Suprapubic skin (tissue), 4 donors: ENCODE data around the gene XYLT1. TPM values are rescaled to one million over a fixed set of nuclear protein-coding genes. Genes with fewer than 3 reads are reported as not detected.

ENCODE experiments used
- DNase-seq, 2 donors: peaks; one replicate each; pipeline ENCODE4 v3.0.0-alpha.2; 2019; ENCODE audit warnings: low spot score in 2 of 2
- H3K27ac ChIP-seq: fragments of 200-600 bp; sonication (generic); one replicate; pipeline ENCODE4 v1.5.1; 2019
- H3K27me3 ChIP-seq: fragments of 200-600 bp; sonication (generic); one replicate; pipeline ENCODE4 v1.5.1; 2019
- H3K36me3 ChIP-seq: fragments of 200-600 bp; sonication (generic); one replicate; pipeline ENCODE4 v1.5.1; 2019
- H3K4me1 ChIP-seq: fragments of 200-600 bp; sonication (generic); one replicate; pipeline ENCODE4 v1.5.1; 2019
- H3K4me3 ChIP-seq: fragments of 200-600 bp; sonication (generic); one replicate; pipeline ENCODE4 v1.5.1; 2019; ENCODE audit warnings: mild to moderate bottlenecking
- H3K9me3 ChIP-seq: fragments of 200-600 bp; sonication (generic); one replicate; pipeline ENCODE4 v1.5.1; 2019
- EP300 ChIP-seq: sonication (generic); formaldehyde crosslinking; IDR thresholded peaks from one replicate; pipeline ENCODE4 v1.6.1; 2017; ENCODE audit warnings: antibody characterized with exemption
- POLR2A ChIP-seq, 2 donors: fragments of 450-650 bp; IDR thresholded peaks; one replicate each; pipeline ENCODE4 v1.6.1; 2017; ENCODE audit warnings: antibody characterized with exemption in 2 of 2, mild to moderate bottlenecking in 2 of 2, moderate library complexity in 2 of 2
- POLR2AphosphoS5 ChIP-seq, 3 donors: sonication (generic); formaldehyde crosslinking; IDR thresholded peaks; one replicate each; pipeline ENCODE4 v1.6.1; 2017; ENCODE audit warnings: antibody characterized with exemption in 3 of 3
- WGBS: methylation state at CpG from one replicate; pipeline ENCODE4 v1.1.5; 2018; 5-methylcytosine and 5-hydroxymethylcytosine counted together
- total RNA-seq, 4 donors: library from RNA; depleted of rRNA; stranded (reverse); fragments of >200 nt; gene quantifications; one replicate each; pipeline ENCODE4 v1.1.0, GENCODE V29; 2016
- TF ChIP-seq, protein P1 (sequence below), 2 donors: fragments of 200-600 bp in 1 of 2; fragments of 450-650 bp in 1 of 2; sonication (generic) in 1 of 2; IDR thresholded peaks; one replicate each; pipeline ENCODE4 v1.5.1; 2016 to 2019; ENCODE audit warnings: antibody characterized with exemption in 2 of 2, mild to moderate bottlenecking in 1 of 2, moderate library complexity in 1 of 2

XYLT1 gene
- total RNA-seq, 4 donors from 2014 or later: 23.5 to 30.6 (median 25.7) TPM

DNA sequence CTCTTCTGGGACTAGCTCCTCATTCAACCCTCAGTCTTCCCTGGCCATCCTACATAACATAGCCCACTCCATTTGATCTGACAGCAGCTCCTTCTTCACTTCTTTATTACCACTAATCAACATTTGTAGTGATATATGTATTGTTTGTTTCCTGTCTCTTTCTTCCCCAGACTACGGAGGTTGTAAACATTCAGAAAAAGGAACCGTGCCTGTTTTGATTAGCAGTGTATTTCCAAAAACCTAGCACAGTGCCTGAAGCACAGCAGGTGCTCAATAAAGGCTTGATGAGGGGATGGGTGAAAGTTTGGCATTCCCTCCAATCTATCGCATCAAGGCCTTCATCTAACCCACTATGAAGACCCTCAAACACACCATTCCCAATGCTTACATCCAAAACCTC lies 150.8 kb downstream of the XYLT1 start:
- Histone ChIP-seq H3K4me1 (peaks cover 10% of the 10 kb centered on the region), H3K36me3 (no peaks in the 10 kb centered on the region), H3K9me3 (no peaks in the 10 kb centered on the region), H3K27me3 (no peaks in the 10 kb centered on the region), H3K4me3 (no peak overlapping the region), H3K27ac (no peak overlapping the region)
- WGBS: 73% methylated on average over 3 of the region's 3 CpGs
- TF ChIP-seq POLR2A (IDR thresholded peaks at IDR 0.05) (no peak), POLR2AphosphoS5 (IDR thresholded peaks at IDR 0.05) (no peak), EP300 (no peak)
- TF ChIP-seq, protein P1, sequence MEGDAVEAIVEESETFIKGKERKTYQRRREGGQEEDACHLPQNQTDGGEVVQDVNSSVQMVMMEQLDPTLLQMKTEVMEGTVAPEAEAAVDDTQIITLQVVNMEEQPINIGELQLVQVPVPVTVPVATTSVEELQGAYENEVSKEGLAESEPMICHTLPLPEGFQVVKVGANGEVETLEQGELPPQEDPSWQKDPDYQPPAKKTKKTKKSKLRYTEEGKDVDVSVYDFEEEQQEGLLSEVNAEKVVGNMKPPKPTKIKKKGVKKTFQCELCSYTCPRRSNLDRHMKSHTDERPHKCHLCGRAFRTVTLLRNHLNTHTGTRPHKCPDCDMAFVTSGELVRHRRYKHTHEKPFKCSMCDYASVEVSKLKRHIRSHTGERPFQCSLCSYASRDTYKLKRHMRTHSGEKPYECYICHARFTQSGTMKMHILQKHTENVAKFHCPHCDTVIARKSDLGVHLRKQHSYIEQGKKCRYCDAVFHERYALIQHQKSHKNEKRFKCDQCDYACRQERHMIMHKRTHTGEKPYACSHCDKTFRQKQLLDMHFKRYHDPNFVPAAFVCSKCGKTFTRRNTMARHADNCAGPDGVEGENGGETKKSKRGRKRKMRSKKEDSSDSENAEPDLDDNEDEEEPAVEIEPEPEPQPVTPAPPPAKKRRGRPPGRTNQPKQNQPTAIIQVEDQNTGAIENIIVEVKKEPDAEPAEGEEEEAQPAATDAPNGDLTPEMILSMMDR (IDR thresholded peaks at IDR 0.05): no peak
- DNase-seq: no peak

DNA sequence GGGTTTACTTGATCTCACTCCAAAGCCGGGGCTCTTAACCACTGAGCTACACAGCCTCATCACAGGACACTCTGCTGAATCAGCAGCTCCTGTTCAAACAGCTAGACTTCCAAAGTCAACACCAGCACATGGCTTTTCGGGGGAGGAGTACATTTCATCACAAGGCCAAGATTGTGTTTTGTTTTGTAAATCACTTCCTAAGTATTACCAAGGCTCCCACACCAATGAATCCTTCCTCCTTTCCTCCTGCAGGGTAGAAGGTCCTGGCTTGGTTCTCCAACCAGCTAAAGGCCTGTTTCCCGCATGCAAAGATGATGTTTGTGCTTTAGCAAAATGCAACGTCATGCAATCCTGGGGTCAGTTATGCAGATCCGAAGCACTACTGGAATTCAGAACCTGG lies 152.5 kb downstream of the XYLT1 start:
- no peak overlapping the region for H3K27ac ChIP-seq

DNA sequence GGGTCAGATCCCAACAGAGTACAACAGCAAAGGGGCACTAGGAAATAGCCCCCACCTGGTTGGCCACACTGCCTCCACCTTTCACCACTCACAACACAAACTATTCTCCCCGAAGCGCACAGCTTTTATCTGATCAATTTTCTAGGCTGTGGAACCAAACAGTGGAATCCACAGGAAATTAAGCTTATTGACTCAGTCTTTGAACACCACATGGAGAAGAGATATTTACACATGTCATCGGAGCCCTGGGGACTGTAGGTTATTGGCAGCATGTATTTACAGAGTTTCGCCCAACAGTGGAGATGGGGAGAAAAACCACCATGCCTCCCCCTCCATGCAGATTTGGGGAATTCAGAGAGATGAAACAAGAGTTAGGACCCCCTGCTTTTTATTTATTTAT lies 154.8 kb downstream of the XYLT1 start:
- TF ChIP-seq EP300 (no peak), POLR2A (IDR thresholded peaks at IDR 0.05) (no peak), POLR2AphosphoS5 (IDR thresholded peaks at IDR 0.05) (no peak)
- TF ChIP-seq, protein P1 (IDR thresholded peaks at IDR 0.05): no peak
- H3K36me3 ChIP-seq: no peaks in the 10 kb centered on the region
- 87% methylated on average over 4 of the region's 4 CpGs for WGBS
- DNase-seq: no peak
- H3K4me1 ChIP-seq: peaks cover 25% of the 10 kb centered on the region
- H3K27ac ChIP-seq: no peak overlapping the region
- H3K4me3 ChIP-seq: no peak overlapping the region
- H3K27me3 ChIP-seq: no peaks in the 10 kb centered on the region
- no peaks in the 10 kb centered on the region for H3K9me3 ChIP-seq

More for the DNA sequence above, 152.5 kb downstream of the XYLT1 start:
- no peaks in the 10 kb centered on the region for H3K27me3 ChIP-seq
- H3K9me3 ChIP-seq: no peaks in the 10 kb centered on the region
- H3K4me3 ChIP-seq: no peak overlapping the region
- TF ChIP-seq EP300 (no peak), POLR2AphosphoS5 (IDR thresholded peaks at IDR 0.05) (no peak)
- TF ChIP-seq, protein P1 (IDR thresholded peaks at IDR 0.05): no peak
- peaks cover 18% of the 10 kb centered on the region for H3K4me1 ChIP-seq
- no peaks in the 10 kb centered on the region for H3K36me3 ChIP-seq
- 70% methylated on average over 5 of the region's 5 CpGs for WGBS
- DNase-seq: no peak

DNA sequence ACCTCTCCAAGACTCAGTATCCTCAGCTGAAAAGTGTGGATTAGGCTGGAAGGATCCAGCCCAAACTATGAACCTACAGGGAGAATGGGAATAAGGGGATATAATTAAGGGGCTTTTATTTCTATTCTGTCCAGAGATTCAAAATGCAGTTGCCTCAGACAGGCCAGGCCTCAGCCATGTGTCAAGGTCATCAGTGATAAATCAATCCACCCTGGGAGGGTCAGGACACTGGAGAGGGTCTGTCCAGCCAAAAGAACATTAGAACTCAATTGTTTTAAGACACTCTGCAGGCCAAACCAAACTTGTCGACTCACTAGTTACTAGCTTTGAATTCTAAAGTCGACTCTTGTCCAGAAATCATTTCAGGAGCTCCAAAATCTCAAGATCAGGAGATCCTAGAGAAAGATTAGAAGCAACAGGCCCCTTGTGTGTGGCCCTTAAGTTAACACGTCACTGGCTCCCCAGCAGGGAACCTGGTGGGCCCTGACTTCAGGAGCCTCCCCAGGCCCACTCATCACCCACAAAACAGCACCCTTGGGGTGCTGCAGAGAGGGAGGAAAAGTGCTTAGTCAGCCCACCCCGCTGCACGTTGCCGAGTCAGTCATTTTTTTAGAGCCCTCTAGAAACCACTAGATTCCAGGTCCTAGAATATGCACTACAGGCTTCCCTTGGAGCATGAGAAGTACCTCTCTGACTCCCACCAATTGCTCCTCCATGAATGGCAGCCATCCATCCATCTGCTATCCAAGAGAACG lies 156.8 kb downstream of the XYLT1 start:
- Histone ChIP-seq H3K4me1 (peaks cover 25% of the 10 kb centered on the region), H3K27me3 (no peaks in the 10 kb centered on the region), H3K4me3 (no peak overlapping the region), H3K9me3 (no peaks in the 10 kb centered on the region), H3K27ac (peak overlapping the region; percentile 78), H3K36me3 (no peaks in the 10 kb centered on the region)
- DNase-seq: no peak
- TF ChIP-seq, protein P1 (IDR thresholded peaks at IDR 0.05): no peak
- TF ChIP-seq POLR2A (IDR thresholded peaks at IDR 0.05) (no peak), POLR2AphosphoS5 (IDR thresholded peaks at IDR 0.05) (no peak), EP300 (no peak)
- WGBS: 60% methylated on average over 7 of the region's 7 CpGs

DNA sequence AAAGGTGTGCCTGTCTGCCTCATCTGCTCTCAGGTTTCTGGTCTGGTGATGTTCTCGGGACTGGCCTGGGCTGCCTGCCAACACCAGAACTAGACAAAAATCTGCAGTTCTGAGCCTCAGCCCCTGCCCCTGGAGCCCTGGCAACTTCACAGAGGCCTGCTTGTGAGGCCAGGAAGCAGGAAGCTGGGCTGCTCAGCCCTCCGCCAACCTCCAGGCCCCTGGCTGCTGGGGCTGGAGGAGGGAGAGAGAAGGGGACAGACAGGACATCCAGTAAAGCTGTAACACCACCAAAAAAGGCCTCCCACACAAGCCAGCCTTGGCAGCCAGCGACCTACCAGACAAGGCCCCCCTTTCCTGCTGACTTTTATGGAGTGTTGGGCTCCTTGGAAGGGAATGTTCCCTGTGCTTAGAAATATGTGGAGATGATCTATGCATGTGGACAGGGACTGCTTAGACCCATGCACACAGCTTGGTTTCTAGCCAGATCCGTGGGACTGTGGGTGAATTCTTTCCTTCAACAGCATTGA lies 157.6 kb downstream of the XYLT1 start:
- H3K9me3 ChIP-seq: no peaks in the 10 kb centered on the region
- H3K4me1 ChIP-seq: peaks cover 25% of the 10 kb centered on the region
- no peaks in the 10 kb centered on the region for H3K27me3 ChIP-seq
- TF ChIP-seq POLR2AphosphoS5 (IDR thresholded peaks at IDR 0.05): no peak
- peak; percentile 93 for TF ChIP-seq EP300
- H3K36me3 ChIP-seq: no peaks in the 10 kb centered on the region
- DNase-seq: no peak
- peak overlapping the region; percentile 78 for H3K27ac ChIP-seq
- 54% methylated on average over 2 of the region's 4 CpGs for WGBS
- no peak overlapping the region for H3K4me3 ChIP-seq
